ENCODE measurements around the gene CDYL.
A peak's percentile ranks its signal among the peaks of the same experiment; 100 is the strongest.
"Not testable (repeated sequence)": the region's sequence is repeated elsewhere in the genome, so short reads cannot be mapped to it uniquely, and the experiment has no call there.

Gene CDYL

DNA sequence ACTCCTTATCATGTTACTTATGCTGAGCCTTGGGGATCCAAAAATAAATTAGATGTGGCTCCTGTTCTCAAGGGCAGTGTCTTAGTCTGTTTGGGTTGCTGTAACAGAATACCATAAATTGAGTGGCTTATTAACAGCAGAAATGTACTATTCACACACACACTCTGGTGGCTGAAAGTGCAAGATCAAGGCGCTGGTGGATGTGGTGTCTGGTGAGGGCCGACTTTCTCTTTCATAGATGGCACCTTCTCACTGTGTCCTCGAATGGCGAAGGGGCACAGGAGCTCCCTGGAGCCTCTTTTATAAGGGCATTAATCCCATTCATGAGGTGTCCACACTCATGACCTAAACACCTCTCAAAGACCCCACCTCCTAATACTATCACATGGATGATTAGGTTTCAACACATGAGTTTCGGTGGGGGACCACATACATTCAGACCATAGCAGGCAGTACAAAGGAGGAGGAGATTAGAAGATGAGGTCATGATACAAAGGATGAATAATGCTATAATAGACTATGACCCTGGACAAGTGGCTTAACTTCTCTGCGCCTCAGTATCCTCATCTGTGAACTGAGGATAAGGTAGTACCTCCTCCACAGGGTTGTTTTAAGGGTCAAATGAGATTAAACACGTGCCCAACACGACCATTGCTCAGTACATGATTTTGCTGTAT is 193.5 kb downstream of the CDYL start:
- no peak for DNase-seq

DNA sequence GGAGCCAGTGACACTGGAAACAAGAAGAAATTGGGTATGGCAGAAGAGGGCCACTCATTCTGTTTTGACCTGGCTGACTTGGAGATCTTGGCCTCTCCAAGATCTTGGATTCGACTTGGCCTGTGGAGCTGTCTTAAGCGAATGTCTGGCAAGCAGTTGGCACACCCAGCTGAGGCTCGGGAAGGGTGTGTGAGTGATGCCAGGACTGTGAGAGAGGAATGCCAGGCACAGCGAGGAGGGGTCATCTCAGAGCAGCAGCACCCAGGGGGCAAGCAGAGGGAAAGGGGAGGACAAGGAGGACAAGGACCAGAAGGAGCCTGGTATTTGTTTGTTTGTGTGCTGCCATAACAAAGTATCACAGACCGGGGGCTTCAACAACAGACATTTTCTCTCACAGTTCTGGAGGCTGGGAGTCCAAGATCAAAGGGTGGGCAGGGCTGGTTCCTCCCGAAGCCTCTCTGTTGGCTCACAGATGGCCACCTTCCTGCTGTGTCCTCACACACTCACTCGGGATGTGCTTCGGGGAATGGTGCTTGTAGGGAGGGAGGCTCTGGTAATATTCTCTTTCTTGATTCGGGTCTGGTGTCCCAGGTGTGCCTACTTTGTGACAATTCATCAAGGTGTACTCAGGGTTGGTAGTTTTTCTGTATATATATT is 194.7 kb downstream of the CDYL start:
- DNase-seq, result no peak

DNA sequence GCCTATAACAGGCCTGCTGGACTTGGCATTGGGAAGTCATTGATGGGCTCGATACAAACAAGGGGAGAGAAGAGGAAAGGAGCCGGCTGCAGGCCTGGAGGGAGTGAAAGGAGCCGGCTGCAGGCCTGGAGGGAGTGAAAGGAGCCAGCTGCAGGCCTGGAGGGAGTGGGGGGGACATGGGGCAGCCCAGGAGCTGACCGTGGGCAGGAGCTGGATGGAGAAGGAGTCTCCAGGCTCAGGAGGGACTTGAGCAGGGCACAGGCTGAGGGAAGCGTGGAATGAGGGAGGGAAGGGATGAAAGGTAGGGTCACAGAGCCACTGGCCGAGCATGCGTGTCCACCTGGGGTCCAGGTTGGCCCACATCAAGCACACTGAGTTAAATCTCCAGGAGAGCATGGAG is 195.6 kb downstream of the CDYL start:
- no peak for DNase-seq

DNA sequence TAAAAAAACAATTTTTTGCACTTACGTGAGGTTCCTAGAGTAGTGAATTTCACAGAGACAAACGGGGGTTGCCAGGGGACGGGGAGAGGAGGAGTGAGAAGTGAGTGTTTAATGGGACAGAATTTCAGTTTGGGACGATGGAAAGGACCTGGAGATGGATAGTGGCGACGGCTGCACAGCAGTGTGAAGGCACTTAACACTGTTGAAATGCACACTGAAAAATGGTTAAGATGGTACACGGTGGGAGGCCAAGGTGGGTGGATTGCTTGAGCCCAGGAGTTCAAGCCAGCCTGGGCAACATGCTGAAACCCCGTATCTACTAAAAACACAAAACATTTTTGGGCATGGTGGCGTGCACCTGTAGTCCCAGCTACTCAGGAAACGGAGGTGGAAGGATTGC is 196.2 kb downstream of the CDYL start:
- no peak for DNase-seq

DNA sequence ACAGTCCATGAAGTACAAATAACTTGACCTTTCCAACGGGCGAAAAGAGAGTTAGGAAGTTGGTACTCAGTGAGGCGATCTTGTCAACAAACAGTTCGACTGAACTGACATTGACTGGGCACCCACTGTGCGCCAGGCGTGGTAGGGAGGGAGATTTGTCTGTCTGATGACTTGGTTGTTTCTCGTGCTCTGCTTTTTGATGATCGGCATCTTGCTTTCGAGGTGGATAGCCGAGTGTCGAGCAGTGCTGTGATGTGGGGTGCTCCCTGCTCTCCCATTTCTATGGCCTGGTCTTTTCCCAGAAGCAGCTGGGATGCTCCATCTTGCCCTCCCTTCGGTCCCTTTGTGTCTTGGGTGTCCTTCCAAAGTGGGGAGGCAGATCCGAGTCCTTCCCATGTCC is 197.2 kb downstream of the CDYL start:
- no peak for DNase-seq

DNA sequence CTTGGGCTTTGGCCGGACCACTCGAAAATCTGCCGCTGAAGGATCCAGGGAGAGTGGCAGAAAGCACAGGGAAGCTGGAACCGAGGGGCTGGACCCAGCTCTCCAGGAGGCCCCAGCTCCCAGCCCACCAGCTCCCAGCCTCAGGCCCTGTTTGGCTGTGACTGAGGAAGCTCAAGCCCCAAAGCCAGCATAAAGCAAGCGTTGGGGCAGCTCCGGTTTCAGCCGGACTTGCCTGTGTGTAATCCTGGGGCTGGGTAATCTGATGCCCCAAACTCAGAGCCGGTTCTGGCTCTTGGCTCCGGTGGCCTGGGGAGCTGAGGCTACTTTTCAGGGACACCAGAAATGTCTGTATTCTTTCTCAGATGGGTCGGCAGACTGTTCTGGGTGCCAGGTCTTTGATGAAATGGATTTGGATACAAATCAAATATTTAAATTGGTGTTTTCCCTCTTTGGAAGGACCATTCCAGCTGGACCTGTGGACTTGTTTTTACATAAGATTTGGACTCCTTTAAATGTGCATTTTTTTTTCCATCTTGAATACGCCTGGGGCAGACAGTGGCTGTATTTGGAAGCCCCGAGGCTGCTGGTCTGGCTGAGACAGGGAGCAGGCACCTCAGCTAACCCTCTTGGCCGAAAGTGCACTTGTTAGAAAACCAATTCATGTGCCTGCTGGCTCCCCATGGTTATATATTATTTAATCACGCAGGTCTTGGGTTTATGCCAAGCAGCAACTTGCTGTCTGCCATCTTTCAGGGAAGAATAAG is 198.0 kb downstream of the CDYL start:
- no peak for DNase-seq

DNA sequence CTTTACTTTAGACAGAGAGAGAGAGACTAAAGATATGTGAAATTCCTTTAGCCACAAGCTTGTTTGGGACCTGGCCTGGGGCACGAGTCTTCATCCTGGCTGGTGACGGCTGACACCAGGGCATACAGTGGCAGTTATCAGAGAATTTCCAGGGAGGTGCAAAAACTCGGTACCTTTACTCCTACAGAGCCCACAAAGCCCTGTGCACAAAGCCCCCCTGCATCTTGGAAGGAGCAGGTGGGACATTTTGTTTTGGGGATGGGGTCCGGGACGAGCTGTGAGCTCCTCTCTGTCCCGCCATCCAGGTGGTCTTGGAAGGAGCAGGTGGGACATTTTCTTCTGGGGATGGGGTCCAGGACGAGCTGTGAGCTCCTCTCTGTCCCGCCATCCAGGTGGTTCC is 198.8 kb downstream of the CDYL start:
- DNase-seq, result no peak

DNA sequence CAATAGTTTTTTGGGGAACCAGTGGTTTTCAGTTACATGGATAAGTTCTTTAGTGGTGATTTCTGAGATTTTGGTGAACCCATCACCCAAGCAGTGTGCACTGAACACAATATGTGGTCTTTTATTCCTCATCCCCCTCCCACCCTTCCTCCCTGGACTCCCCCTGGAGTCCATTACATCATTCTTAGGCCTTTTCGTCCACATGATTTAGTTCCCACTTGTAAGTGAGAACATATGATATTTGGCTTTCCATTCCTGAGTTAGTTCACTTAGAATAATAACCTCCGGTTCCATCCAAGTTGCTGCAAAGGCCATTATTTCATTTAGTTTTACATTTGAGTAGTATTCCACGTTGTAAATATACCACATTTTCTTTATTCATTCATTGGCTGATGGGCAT is 199.3 kb downstream of the CDYL start:
- no peak for DNase-seq

DNA sequence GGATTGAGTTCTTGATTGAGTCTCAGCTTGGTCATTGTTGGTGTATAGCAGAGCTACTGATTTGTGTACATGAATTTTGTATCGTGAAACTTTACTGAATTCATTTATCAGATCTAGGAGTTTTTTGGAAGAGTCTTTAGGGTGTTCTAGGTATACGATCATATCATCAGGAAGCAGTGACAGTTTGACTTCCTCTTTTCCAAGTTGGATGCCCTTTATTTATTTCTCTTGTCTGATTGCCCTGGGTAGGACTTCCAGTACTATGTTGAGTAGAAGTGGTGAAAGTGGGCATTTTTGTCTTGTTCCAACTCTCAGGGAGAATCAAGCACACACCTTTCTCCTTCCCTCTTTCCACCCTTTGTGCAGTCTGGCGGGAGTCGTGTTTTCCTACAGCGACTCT is 201.3 kb downstream of the CDYL start:
- no peak for DNase-seq

DNA sequence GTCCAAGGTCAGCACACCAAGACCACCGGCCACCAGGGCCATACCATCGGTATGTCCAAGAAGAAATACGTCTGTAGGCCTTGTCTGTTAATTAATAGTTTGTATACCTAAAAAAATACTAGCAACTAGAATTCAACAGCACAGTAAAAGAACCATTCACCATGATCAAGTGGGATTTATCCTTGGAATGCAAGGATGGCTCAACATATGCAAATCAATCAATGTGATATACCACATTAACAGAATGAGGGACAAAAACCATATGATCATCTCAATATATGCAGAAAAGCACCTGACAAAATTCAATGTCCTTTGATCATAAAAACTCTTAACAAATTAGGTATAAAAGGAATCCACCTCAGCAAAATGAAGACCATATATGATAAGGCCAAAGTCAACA is 203.2 kb downstream of the CDYL start:
- no peak for DNase-seq

DNA sequence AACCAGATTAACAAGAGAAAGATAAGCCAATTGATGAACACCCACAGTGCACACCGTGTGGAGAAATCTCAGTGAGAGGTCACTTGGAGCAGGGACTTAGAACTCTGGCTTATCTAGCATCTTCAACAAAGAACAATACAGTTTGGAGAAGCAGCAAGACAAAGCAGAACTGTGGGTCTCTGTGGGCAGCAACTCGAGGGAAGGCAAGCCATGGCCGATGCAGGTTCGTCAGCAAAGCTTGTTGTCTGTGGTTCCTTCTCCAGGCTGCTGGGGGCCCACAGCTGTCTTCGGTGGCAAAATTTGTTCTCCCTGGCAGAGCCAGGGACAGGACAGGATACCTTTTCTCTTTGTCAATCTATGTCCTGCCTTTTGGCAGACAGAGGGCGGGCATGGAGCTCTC is 205.6 kb downstream of the CDYL start:
- no peak for DNase-seq

DNA sequence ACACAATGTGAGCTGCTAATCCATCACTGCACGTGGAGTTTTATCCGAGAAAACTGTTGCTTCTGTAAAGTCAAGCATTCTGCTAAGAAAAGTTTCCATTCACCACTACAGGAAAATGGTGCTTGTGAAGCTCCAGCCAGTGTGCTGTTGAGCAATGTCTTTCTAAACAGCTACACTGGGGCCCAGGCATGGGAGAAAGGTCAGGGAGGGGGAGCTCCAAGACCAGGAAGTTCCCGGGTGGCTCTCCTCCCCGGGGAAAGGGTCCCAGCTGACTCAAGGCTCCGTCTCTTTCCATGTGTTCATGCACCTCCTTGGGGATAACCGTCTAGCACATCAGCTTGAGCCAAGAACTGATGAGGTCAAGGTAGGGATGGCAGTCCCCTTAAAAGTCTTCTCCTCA is 207.1 kb downstream of the CDYL start:
- DNase-seq, result no peak

DNA sequence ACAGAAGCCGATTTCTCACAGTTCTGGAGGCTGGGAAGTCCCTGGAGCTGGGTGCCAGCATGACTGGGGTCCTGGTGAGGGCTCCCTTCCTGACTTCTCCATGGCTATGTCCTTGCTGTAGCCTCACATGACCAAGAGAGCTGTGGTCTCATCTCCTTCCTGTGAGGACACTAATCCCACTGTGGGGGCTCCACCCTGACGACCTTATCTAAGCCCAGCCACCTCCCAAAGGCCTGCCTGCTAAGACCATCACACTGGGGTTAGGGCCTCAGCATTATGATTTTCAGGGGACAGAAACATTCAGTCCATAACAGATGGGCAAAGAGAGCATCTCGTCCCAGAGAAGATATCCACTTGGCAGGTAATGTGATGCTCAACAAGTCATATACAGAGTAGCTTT is 210.8 kb downstream of the CDYL start:
- no peak for DNase-seq

DNA sequence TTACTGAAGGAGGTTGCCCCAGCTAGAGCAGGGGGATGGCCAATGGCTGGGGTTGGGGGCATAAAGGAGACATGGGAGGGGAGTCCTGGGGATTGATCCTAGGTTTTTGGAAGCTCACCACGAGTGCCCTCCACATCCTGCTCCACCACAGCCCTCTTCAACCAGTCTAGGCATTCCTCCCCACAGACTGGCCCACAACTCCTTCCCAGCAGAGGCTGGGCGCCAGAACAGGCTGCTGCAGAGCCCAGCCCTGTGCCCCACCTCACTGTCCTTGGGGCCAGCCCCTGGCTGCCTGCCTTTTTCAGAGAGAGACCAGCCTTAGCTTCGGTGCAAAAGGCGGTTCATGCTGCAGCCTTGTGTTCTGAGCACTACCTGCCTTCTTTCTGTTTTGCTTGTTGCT is 211.2 kb downstream of the CDYL start:
- no peak for DNase-seq

DNA sequence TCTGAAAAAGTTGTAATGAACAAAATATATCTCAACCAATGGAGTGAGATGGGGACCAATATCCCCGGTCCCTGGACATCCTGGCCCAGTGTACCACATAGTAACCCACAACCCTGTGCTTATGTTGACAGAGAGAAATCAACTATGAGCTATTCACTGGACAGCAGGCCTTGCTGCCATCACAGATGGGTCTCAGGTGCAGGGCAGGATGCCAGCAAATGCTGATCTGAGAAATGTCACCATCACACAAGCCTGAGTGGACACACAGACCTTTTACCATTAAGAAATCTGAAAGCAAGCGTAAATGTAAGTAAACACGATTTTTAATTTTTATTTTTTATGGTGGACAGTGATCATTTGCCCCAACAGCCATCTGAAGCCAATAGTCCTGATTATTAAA is 218.5 kb downstream of the CDYL start:
- no peak for DNase-seq

DNA sequence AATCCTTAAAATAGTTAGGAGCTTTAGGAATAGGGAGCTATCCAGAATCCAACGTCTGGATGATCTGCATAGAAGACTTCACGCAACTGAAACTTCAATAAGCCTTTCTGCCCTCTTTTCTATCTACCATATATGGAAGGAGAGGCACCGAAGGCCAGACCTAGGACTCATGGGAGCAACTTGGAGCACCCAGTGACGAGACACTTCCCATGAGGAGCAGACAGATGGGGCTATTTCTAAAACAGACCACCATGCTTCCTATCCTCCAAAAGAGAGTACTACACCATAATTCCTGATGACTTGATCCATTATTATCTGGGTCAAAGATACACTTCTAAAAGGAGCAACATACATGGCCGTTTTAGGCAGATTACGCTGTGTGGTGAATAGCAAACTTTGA is 221.7 kb downstream of the CDYL start:
- no peak for DNase-seq

DNA sequence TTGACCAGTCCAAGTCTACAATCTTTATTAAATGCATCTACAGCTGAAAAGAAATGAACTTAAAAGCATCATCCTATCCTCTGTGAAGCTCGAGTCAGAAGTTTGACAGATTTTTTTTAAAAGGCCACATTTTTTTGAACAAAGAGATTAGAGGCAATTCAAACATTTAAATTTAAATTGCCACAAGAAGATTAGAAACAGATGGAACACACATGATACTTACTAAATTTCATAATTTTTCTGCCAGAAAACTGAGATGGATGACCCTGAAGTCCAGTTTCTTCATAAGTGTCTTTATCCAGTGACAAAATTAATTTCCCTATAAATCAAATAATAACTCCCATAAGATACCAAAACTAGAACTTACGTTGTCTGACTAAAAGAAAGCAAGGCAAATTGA is 223.4 kb downstream of the CDYL start:
- no peak for DNase-seq

DNA sequence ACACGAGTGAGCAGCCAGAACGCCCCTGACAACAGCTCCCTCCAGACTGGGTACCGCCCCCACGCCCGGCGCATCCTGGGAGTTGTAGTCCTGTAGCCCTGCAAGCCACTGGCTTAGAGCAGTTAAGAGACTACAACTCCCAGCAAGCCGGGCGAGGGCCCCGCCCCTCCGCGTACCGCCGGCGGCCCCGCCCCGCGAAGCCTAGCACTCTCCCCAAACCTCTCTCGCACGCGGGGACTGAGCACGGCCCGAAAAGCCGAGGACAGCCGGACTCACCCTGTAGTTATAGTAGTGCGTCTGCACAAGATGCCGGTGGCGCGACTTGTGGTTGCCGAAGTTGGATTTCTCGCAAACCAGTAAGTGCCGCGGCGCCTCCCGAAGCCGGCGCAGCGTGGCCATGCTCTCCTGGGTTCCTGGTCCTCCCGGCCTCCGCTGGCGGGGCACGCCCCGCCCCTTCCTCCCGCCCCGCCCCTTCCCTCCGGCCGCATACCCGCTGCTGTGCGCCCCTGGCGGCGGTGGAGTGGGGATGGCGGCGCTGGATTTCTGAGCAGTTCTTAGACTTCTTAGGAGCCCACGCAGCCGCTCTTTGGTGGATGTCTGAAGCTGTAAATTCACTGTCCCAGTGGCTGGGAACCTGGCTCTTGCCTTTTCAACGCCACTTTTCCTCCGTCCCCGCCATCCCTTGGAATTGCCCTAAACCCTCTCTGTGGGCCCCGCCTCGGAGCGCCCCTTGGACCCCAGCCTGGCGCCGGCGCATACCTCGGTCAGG is 227.6 kb downstream of the CDYL start, which contains the start of gene RPP40:
Gene RPP40 (minus strand): TSS at position 434 of the 769 bp plus-strand sequence. CDS start 35 bp downstream, at position 399.
- peak; percentile 92 to 99 (median 97) for DNase-seq

DNA sequence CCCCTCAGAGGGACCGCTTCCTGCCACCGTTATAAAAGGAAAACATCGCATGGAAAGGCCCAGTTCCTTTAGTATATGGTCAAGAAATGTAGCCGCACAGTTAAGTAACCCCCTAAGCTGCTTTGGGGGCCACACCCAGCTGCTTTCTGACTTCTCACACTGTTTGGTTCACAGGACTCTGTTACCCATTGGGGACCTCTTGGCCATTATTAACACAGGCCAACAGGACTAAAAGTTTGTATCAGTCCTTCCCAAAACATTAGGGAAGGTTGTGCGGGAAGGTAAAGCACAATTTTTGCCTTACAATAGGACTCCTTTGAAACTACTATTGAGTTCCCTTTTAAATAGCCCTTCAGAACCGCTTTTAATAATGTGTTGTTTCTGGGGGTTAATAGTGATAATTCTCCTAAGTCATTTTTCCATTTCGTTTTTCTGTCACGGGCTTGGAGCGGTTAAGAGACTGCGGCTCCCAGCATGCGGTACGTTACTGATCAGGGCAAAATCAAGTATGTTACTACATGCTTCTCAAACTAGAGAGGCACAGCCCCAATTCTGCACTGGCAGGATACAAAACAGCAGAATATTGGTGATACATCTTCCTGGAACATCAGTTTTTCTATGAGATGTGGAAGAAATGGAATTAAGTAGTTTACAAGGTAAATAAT is 228.3 kb downstream of the CDYL start:
- no peak for DNase-seq

DNA sequence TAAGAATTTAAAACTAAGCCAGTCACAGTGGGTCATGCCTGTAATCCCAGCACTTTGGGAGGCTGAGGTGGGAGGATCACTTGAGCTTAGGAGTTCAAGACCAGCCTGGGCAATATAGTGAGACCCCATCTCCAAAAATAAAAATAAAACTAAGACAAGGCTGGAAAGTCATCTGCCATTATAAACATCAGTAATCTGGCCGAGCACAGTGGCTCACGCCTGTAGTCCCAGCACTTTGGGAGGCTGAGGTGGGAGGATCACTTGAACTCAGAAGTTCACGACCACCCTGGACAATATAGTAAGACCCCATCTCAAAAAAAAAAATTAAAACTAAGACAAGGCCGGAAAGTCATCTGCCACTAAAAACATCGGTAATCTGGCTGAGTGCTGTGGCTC is 228.8 kb downstream of the CDYL start:
- not testable (repeated sequence) for DNase-seq
